ENCODE results near the gene PDZD11.

DNA sequence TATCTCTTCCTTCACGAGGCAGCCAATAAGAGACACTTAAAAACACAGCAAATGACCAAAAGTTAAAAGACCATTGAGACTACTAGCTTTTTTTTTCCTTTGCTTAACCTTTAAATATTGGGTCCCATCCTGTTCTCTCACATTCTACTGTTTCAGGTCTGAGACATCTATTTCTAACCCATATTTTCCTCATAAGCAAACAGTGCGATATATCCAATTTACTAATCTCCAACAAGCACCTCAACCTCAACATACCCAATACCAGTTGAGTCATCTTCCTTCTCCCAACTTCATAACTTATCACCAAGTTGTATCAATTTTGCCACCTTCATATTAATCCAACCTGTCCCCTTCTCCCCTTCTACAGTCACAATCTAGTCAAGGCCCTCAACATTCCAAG is 48.2 kb downstream of the PDZD11 start:
- TF ChIP-seq EZH2phosphoT487 (conservative IDR thresholded peaks at IDR 0.05; ENCODE audit: low read length): no peak
- no peak for TF ChIP-seq CTCF (IDR thresholded peaks at IDR 0.05; ENCODE audit: insufficient read depth, low read length, poor library complexity, severe bottlenecking)
